Caki2 (cell line): ENCODE results near the gene RAB37. TPM values are rescaled to one million over a fixed set of nuclear protein-coding genes. Genes with fewer than 3 reads are reported as not detected.
A peak's percentile ranks its signal among the peaks of the same experiment; 100 is the strongest.

ENCODE experiments used
- DNase-seq: peaks from one replicate; pipeline ENCODE4 v3.0.0-alpha.2; 2015; ENCODE audit warnings: low read depth
- in situ Hi-C: cut with HindIII; loops from 2 replicates; pipeline ENCODE4 v1.10.0; 2016; ENCODE audit warnings: low sequenced_read_pairs, low pct_unique_long_range_greater_than_20kb, mixed read lengths
- total RNA-seq: library from RNA; depleted of rRNA; stranded (reverse); fragments of >200 nt; shearing (Covaris generic); gene quantifications from 2 replicates; pipeline ENCODE4 v1.2.3, GENCODE V29; 2014; ENCODE audit warnings: low replicate concordance

RAB37 gene
- total RNA-seq, 1 experiment from 2014 or later, result not detected

GRCh38 chr17:74769856-74770497, 32.9 kb downstream of the RAB37 start:
- in situ Hi-C loops, result no loop called here
- no peak for DNase-seq

GRCh38 chr17:74770498-74771318, 33.7 kb downstream of the RAB37 start:
- no peak for DNase-seq
- in situ Hi-C loops, result no loop called here

- DNase-seq, result no peak
- in situ Hi-C loops, result no loop called here
These were observed 34.4 kb downstream of the RAB37 start for GRCh38 chr17:74771319-74771914.

GRCh38 chr17:74772053-74772452, 35.0 kb downstream of the RAB37 start:
- DNase-seq, result no peak
- in situ Hi-C loops, result no loop called here

GRCh38 chr17:74773414-74773813, 36.4 kb downstream of the RAB37 start:
- in situ Hi-C loops, result no loop called here
- no peak for DNase-seq

GRCh38 chr17:74773871-74774286, 36.8 kb downstream of the RAB37 start:
- in situ Hi-C loops, result no loop called here
- no peak for DNase-seq

- DNase-seq, result no peak
- in situ Hi-C loops, result no loop called here
These were observed 38.5 kb downstream of the RAB37 start for GRCh38 chr17:74775409-74776043.

GRCh38 chr17:74776044-74776962, 39.2 kb downstream of the RAB37 start, which contains the start of gene NAT9:
TSS of gene NAT9 (minus strand) at chr17:74776345. CDS start at chr17:74775698, 647 bp downstream.
- DNase-seq, result peak; percentile 93
- in situ Hi-C loops, result no loop called here

GRCh38 chr17:74776990-74777389, 39.9 kb downstream of the RAB37 start:
- DNase-seq, result no peak
- in situ Hi-C loops, result no loop called here

GRCh38 chr17:74777901-74778515, 41.0 kb downstream of the RAB37 start:
- in situ Hi-C loops, result no loop called here
- DNase-seq, result no peak

GRCh38 chr17:74778960-74779359, 41.9 kb downstream of the RAB37 start:
- no peak for DNase-seq
- in situ Hi-C loops, result no loop called here

- in situ Hi-C loops, result no loop called here
- DNase-seq, result no peak
These were observed 42.4 kb downstream of the RAB37 start for GRCh38 chr17:74779501-74779900.

- no peak for DNase-seq
- in situ Hi-C loops, result no loop called here
These were observed 42.9 kb downstream of the RAB37 start for GRCh38 chr17:74779948-74780400.

GRCh38 chr17:74780443-74781238, 43.6 kb downstream of the RAB37 start:
- peak; percentile 43 for DNase-seq
- in situ Hi-C loops, result no loop called here

GRCh38 chr17:74782571-74782970, 45.5 kb downstream of the RAB37 start:
- in situ Hi-C loops, result no loop called here
- DNase-seq, result no peak

GRCh38 chr17:74784125-74784810, 47.2 kb downstream of the RAB37 start:
- in situ Hi-C loops, result no loop called here

More at GRCh38 chr17:74784125-74784810, 47.2 kb downstream of the RAB37 start:
- no peak for DNase-seq
